Ecto neural progenitor cell (in vitro differentiated cells): Measurements from ENCODE around the gene UCHL1.
A peak's percentile ranks its signal among the peaks of the same experiment; 100 is the strongest.
"Not testable (repeated sequence)": the region's sequence is repeated elsewhere in the genome, so short reads cannot be mapped to it uniquely, and the experiment has no call there.

Source experiments
- DNase-seq: peaks from one replicate; pipeline ENCODE4 v3.0.0-alpha.2; 2018; ENCODE audit warnings: low spot score

UCHL1 gene

GRCh38 chr4:41236508-41236907, 20.2 kb upstream of the UCHL1 start:
- no peak for DNase-seq

GRCh38 chr4:41241919-41242318, 14.8 kb upstream of the UCHL1 start:
- DNase-seq: no peak

- DNase-seq: no peak
Observed at GRCh38 chr4:41245983-41246382, 10.7 kb upstream of the UCHL1 start.

- DNase-seq: peak; percentile 48
Observed at GRCh38 chr4:41256131-41256739, 493 bp upstream of the UCHL1 start.

- peak; percentile 77 for DNase-seq
Observed at GRCh38 chr4:41257257-41257901, 651 bp downstream of the UCHL1 start.

GRCh38 chr4:41257906-41258305, 1.2 kb downstream of the UCHL1 start:
- no peak for DNase-seq

- no peak for DNase-seq
Observed at GRCh38 chr4:41258783-41259182, 2.1 kb downstream of the UCHL1 start.

GRCh38 chr4:41260116-41260733, 3.5 kb downstream of the UCHL1 start:
- no peak for DNase-seq

- DNase-seq: no peak
Observed at GRCh38 chr4:41262198-41262597, 5.5 kb downstream of the UCHL1 start.

- DNase-seq: no peak
Observed at GRCh38 chr4:41264212-41264611, 7.5 kb downstream of the UCHL1 start.

- no peak for DNase-seq
Observed at GRCh38 chr4:41267997-41268396, 11.3 kb downstream of the UCHL1 start.

GRCh38 chr4:41268721-41269517, 12.2 kb downstream of the UCHL1 start:
- no peak for DNase-seq

GRCh38 chr4:41269682-41270081, 13.0 kb downstream of the UCHL1 start:
- DNase-seq: no peak

GRCh38 chr4:41275931-41276330, 19.2 kb downstream of the UCHL1 start:
- not testable (repeated sequence) for DNase-seq

- no peak for DNase-seq
Observed at GRCh38 chr4:41280010-41280409, 23.3 kb downstream of the UCHL1 start.

- peak; percentile 51 for DNase-seq
Observed at GRCh38 chr4:41281038-41281634, 24.4 kb downstream of the UCHL1 start.

GRCh38 chr4:41282366-41282765, 25.6 kb downstream of the UCHL1 start:
- DNase-seq: no peak

GRCh38 chr4:41285202-41285863, 28.6 kb downstream of the UCHL1 start:
- DNase-seq: no peak

- DNase-seq: no peak
Observed at GRCh38 chr4:41285864-41286235, 29.1 kb downstream of the UCHL1 start.

- DNase-seq: no peak
Observed at GRCh38 chr4:41287005-41287404, 30.3 kb downstream of the UCHL1 start.

- DNase-seq: no peak
Observed at GRCh38 chr4:41287852-41288251, 31.1 kb downstream of the UCHL1 start.

GRCh38 chr4:41288254-41288653, 31.5 kb downstream of the UCHL1 start:
- no peak for DNase-seq
